Gastroesophageal sphincter (tissue), 3 donors: Measurements from ENCODE around the gene NPY2R.

Source experiments
- POLR2A ChIP-seq, 2 donors: fragments of 450-650 bp; IDR thresholded peaks; one replicate each; pipeline ENCODE4 v1.6.1; 2017; ENCODE audit warnings: antibody characterized with exemption in 2 of 2, mild to moderate bottlenecking in 2 of 2, moderate library complexity in 1 of 2
- TF ChIP-seq, protein P1 (sequence below), 4 experiments: fragments of 200-600 bp in 2 of 4; fragments of 450-650 bp in 2 of 4; sonication (generic) in 1 of 4; IDR thresholded peaks; one replicate each; pipeline ENCODE4 v1.5.1; 2017 to 2019; ENCODE audit warnings: antibody characterized with exemption in 4 of 4, mild to moderate bottlenecking in 2 of 4, moderate library complexity in 2 of 4

GRCh38 chr4:155252327-155252726 lies 43.9 kb downstream of the NPY2R start:
- TF ChIP-seq, protein P1, sequence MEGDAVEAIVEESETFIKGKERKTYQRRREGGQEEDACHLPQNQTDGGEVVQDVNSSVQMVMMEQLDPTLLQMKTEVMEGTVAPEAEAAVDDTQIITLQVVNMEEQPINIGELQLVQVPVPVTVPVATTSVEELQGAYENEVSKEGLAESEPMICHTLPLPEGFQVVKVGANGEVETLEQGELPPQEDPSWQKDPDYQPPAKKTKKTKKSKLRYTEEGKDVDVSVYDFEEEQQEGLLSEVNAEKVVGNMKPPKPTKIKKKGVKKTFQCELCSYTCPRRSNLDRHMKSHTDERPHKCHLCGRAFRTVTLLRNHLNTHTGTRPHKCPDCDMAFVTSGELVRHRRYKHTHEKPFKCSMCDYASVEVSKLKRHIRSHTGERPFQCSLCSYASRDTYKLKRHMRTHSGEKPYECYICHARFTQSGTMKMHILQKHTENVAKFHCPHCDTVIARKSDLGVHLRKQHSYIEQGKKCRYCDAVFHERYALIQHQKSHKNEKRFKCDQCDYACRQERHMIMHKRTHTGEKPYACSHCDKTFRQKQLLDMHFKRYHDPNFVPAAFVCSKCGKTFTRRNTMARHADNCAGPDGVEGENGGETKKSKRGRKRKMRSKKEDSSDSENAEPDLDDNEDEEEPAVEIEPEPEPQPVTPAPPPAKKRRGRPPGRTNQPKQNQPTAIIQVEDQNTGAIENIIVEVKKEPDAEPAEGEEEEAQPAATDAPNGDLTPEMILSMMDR (IDR thresholded peaks at IDR 0.05): no peak
- TF ChIP-seq POLR2A (IDR thresholded peaks at IDR 0.05): no peak
